Spleen (tissue), 7 donors: ENCODE measurements around the gene SNX19.

Source experiments
- POLR2A ChIP-seq, 3 donors: fragments of 450-650 bp; IDR thresholded peaks; one replicate each; pipeline ENCODE4 v1.5.1; 2017; ENCODE audit warnings: antibody characterized with exemption in 3 of 3, mild to moderate bottlenecking in 1 of 3
- TF ChIP-seq, protein P1 (sequence below), 11 experiments: fragments of 200-600 bp in 7 of 11; fragments of 450-650 bp in 4 of 11; sonication (generic) in 4 of 11; IDR thresholded peaks in 8 of 11; conservative IDR thresholded peaks in 3 of 11; 1 replicate in 7 of 11; 2 replicates in 4 of 11; pipeline versions ENCODE4 v1.4.0 to v1.8.0; 2016 to 2021; ENCODE audit warnings: antibody characterized with exemption in 11 of 11, inconsistent platforms in 4 of 11, mild to moderate bottlenecking in 1 of 11
- donor health status: DM: no; HTN: no; CAD: no; lungs with moderate emphysema.
- donor health status: DM: no; HTN: no; CAD: no.
- donor health status: DM: no; HTN: no; CAD: no.

DNA sequence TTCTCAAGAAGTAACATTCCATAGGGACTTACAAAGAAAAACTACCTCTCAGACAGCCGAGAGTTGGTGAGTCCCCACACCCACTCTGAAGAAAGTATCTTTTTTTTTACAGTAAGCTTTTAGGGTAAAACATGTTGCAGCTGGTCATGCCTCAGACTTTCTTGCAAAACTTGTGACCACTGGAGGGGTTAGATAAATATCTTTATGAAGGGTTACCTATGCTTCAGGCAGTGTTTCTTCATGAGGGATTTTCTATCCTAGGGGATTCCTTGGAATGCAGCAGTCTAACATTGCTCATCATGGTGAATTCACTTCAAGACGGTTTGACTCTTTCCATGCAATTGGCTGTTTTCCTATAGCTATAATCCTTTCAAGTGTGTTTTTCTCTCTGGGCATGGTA lies 20.8 kb upstream of the SNX19 start:
- TF ChIP-seq, protein P1, sequence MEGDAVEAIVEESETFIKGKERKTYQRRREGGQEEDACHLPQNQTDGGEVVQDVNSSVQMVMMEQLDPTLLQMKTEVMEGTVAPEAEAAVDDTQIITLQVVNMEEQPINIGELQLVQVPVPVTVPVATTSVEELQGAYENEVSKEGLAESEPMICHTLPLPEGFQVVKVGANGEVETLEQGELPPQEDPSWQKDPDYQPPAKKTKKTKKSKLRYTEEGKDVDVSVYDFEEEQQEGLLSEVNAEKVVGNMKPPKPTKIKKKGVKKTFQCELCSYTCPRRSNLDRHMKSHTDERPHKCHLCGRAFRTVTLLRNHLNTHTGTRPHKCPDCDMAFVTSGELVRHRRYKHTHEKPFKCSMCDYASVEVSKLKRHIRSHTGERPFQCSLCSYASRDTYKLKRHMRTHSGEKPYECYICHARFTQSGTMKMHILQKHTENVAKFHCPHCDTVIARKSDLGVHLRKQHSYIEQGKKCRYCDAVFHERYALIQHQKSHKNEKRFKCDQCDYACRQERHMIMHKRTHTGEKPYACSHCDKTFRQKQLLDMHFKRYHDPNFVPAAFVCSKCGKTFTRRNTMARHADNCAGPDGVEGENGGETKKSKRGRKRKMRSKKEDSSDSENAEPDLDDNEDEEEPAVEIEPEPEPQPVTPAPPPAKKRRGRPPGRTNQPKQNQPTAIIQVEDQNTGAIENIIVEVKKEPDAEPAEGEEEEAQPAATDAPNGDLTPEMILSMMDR (IDR thresholded peaks at IDR 0.05 in 8 of 11, conservative IDR thresholded peaks at IDR 0.05 in 3 of 11), result no peak
- no peak for TF ChIP-seq POLR2A (IDR thresholded peaks at IDR 0.05)
